ENCODE results near the gene TMEM209.

TMEM209 gene

GRCh38 chr7:130135208-130136205, 69.7 kb downstream of the TMEM209 start:
- no peak for DNase-seq (ENCODE audit: low spot score)
- in situ Hi-C loops (cut with MboI; ENCODE audit: low pct_unique_long_range_greater_than_20kb, low sequenced_read_pairs, unreplicated experiment): no loop called here
- TF ChIP-seq, protein P1, sequence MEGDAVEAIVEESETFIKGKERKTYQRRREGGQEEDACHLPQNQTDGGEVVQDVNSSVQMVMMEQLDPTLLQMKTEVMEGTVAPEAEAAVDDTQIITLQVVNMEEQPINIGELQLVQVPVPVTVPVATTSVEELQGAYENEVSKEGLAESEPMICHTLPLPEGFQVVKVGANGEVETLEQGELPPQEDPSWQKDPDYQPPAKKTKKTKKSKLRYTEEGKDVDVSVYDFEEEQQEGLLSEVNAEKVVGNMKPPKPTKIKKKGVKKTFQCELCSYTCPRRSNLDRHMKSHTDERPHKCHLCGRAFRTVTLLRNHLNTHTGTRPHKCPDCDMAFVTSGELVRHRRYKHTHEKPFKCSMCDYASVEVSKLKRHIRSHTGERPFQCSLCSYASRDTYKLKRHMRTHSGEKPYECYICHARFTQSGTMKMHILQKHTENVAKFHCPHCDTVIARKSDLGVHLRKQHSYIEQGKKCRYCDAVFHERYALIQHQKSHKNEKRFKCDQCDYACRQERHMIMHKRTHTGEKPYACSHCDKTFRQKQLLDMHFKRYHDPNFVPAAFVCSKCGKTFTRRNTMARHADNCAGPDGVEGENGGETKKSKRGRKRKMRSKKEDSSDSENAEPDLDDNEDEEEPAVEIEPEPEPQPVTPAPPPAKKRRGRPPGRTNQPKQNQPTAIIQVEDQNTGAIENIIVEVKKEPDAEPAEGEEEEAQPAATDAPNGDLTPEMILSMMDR (IDR thresholded peaks at IDR 0.05; ENCODE audit: extremely low read depth, insufficient read depth, missing control alignments): no peak

GRCh38 chr7:130134726-130135125, 70.5 kb downstream of the TMEM209 start:
- TF ChIP-seq, protein P1 (IDR thresholded peaks at IDR 0.05; ENCODE audit: extremely low read depth, insufficient read depth, missing control alignments): no peak
- in situ Hi-C loops (cut with MboI; ENCODE audit: low pct_unique_long_range_greater_than_20kb, low sequenced_read_pairs, unreplicated experiment): no loop called here
- DNase-seq (ENCODE audit: low spot score): no peak

DNA sequence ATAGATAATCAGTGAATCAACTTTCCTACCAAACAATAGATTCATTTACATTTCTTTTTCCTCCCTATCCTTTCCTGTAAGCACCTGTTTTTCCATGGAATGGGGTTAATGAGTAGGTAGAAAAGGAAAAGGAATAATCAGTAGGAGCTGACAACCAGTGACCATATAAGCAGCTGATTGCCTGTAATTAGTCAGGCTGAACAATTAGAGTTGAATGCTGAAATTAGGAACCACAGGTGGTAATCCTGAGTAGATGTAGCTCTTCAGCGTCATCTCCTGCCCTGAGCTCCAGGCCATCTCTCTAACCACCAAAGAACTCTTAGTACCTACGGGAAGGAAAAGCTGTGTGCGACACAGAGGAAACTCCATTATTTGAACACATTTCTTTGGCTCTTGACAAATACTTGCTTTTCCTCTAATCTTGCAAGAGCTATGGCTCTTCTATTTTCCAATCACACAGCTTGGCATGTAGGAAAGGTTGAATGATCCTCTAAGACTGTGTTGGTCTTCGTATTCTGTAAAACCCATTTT, 71.0 kb downstream of the TMEM209 start:
- in situ Hi-C loops (cut with MboI; ENCODE audit: low pct_unique_long_range_greater_than_20kb, low sequenced_read_pairs, unreplicated experiment): no loop called here
- TF ChIP-seq, protein P1 (IDR thresholded peaks at IDR 0.05; ENCODE audit: extremely low read depth, insufficient read depth, missing control alignments): no peak
- DNase-seq (ENCODE audit: low spot score): no peak

GRCh38 chr7:130133029-130133782, 72.0 kb downstream of the TMEM209 start:
- in situ Hi-C loops (cut with MboI; ENCODE audit: low pct_unique_long_range_greater_than_20kb, low sequenced_read_pairs, unreplicated experiment): no loop called here
- DNase-seq (ENCODE audit: low spot score): no peak

DNA sequence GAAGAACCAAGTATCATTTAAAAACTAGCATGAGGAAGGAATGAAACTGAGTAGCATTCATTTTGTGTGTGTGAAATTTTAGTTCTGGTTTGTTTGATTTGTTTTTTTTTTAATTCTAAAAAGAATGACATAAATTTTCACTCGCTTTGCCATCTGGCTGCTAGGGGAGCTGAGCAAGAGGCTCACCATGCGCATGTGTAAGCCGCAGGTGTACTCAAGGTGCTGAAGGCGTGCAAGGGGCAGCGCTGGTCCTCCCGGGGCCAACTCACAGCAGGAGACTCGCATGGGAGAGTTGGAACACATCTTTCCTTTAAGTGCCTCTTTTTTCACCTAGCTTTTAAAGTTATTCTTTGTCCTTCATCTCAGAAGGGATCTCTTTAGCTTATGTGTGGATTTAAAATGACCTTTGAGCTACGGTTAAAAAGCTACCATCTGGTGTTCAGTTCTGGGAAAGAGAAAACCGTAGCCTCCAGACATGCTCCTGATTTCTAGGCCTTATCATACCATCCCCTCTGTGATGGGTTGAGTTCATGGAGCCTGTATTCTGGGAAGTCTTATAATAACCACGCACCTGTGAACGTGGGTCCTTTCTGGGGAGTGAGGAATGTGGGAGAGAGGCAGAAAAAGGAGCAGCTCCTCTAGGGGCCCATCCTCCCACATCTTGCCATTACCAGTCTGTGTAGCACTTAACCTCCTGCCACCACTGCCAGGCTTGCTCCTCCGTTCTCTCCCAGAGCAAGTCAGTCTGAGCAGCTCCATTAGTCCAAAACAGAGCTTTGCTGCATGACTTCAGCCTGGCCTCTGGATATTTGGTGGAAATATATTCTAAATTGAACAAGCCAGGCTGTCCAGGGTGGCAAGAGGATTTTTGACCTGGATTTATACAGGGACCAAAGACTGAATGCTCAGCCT, 73.0 kb downstream of the TMEM209 start:
- TF ChIP-seq, protein P1 (IDR thresholded peaks at IDR 0.05; ENCODE audit: extremely low read depth, insufficient read depth, missing control alignments): no peak
- DNase-seq (ENCODE audit: low spot score): no peak
- in situ Hi-C loops (cut with MboI; ENCODE audit: low pct_unique_long_range_greater_than_20kb, low sequenced_read_pairs, unreplicated experiment): no loop called here

More at GRCh38 chr7:130133029-130133782, 72.0 kb downstream of the TMEM209 start:
- TF ChIP-seq, protein P1 (IDR thresholded peaks at IDR 0.05; ENCODE audit: extremely low read depth, insufficient read depth, missing control alignments): no peak

Data from GM13977 (cell line).